Gastrocnemius medialis (tissue), 4 donors: ENCODE results near the gene LRRC8D.

Experiments used
- CTCF ChIP-seq, 5 experiments: fragments of 450-650 bp in 3 of 5; fragments of 200-600 bp in 2 of 5; sonication (generic) in 2 of 5; IDR thresholded peaks in 4 of 5; conservative IDR thresholded peaks in 1 of 5; 1 replicate in 4 of 5; 2 replicates in 1 of 5; pipeline ENCODE4 v1.5.1; 2016 to 2019; ENCODE audit warnings: antibody characterized with exemption in 5 of 5, mild to moderate bottlenecking in 3 of 5, moderate library complexity in 3 of 5
- POLR2A ChIP-seq, 2 donors: fragments of 450-650 bp; IDR thresholded peaks; one replicate each; pipeline ENCODE4 v1.6.1; 2017; ENCODE audit warnings: antibody characterized with exemption in 2 of 2, mild to moderate bottlenecking in 2 of 2, moderate library complexity in 2 of 2

- no peak for TF ChIP-seq CTCF (IDR thresholded peaks at IDR 0.05 in 4 of 5, conservative IDR thresholded peaks at IDR 0.05 in 1 of 5)
- no peak for TF ChIP-seq POLR2A (IDR thresholded peaks at IDR 0.05)
Measured at GRCh38 chr1:89972024-89972423, 151.2 kb downstream of the LRRC8D start.
